ENCODE results near the gene CCL1.

The CCL1 gene

GRCh38 chr17:34314279-34314678 is 48.8 kb downstream of the CCL1 start:
- DNase-seq, result no peak
- in situ Hi-C loops (cut with HindIII; ENCODE audit: low pct_ligation_motif_present, low pct_unique_long_range_greater_than_20kb, low sequenced_read_pairs), result loop anchor here (25.0 kb wide), 1 partner anchor 102 kb away; no protein-coding TSS in a partner anchor

DNA sequence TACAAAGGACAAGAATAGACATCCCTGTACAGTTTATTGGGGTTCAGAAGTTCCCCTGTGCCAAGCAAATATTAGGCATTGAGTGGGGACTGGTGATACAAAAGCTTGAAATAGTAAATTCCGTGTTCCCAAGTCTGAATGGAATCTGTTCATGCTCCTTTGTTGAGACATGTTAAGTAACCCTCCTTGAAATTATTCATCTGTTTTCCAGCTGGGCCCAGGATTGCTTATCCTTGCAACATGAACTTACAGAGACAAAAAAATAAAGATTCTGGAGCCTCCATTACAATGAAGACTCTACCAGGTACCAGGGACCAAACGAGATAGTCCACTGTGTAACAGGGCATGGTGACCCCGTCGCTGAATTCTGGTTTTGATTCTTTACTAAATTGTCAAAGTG is 49.9 kb downstream of the CCL1 start:
- no peak for DNase-seq
- in situ Hi-C loops (cut with HindIII; ENCODE audit: low pct_ligation_motif_present, low pct_unique_long_range_greater_than_20kb, low sequenced_read_pairs), result loop anchor here (25.0 kb wide), 1 partner anchor 101 kb away; no protein-coding TSS in a partner anchor

DNA sequence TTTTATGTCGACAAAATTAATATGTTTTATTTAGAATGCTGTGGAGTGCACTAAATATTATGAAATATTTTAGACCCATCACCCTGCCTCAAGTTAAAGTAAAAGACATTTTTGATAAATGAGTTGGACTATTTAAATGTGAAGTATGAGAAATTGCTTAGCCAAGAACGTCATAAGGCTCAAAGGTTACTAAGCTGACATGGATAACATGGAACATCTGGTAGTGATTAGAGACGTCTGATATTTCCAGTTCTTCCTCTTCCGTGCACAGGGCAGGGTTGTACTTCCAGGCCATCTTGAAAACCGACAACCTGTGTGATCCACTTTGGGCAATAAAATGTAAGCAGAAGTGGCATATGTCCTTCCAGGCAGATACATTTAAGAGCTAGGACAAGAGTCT is 51.0 kb downstream of the CCL1 start:
- in situ Hi-C loops (cut with HindIII; ENCODE audit: low pct_ligation_motif_present, low pct_unique_long_range_greater_than_20kb, low sequenced_read_pairs), result loop anchor here (25.0 kb wide), 1 partner anchor 100 kb away; no protein-coding TSS in a partner anchor
- DNase-seq, result no peak

- in situ Hi-C loops (cut with HindIII; ENCODE audit: low pct_ligation_motif_present, low pct_unique_long_range_greater_than_20kb, low sequenced_read_pairs), result loop anchor here (25.0 kb wide), 1 partner anchor 99 kb away; no protein-coding TSS in a partner anchor
- DNase-seq, result no peak
Observed at GRCh38 chr17:34311291-34311690, 51.7 kb downstream of the CCL1 start.

Measured in ACHN (cell line).